ENCODE measurements around the gene SHH.

The SHH gene

DNA sequence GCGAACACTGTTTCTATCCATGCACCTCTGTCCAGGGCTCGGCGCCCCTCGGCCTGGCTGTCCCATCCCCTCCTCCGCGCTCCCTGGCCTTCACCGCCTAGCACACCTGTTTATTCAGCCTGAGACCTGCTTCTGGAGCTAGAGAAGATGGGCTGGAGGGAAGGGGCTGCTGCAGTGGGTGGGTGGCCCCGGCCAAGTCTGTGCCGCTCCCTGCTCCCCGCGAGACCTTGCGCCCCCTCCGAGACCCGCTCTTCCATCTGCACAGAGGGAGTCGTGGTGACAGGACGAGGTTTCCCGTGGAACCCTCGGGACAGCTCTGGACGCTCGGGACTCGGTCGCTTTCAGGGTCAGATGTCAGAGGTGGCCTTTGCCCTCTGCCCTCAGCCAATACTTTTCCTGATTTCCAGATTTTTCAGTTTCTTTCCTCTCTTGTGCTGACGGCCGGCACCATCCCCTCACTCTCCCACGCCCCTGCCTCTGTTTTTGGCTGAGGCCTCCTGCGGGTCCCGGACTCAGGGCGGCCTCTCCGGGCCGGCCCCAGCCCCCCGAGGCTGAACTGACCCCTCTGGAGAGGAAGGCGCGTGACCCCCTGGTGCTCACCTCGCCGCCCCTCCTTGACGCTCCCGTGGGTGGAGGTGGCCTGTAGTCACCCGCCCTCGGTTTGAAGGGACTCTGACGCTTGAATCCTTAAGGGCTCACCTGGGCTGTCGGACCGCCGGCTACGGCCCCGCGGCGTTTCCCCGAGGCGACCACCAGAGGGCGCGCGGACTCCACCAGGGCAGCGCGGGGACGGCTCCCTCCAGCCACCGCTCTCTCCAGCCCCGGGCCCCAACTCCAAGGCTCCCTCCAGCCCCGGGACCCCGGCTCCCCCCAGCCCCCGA is 15.6 kb downstream of the SHH start:
- peak; percentile 96 for TF ChIP-seq CTCF (conservative IDR thresholded peaks at IDR 0.05)
- peak overlapping the region; percentile 40; the same call in 1 of the 2 replicates for H3K27ac ChIP-seq

DNA sequence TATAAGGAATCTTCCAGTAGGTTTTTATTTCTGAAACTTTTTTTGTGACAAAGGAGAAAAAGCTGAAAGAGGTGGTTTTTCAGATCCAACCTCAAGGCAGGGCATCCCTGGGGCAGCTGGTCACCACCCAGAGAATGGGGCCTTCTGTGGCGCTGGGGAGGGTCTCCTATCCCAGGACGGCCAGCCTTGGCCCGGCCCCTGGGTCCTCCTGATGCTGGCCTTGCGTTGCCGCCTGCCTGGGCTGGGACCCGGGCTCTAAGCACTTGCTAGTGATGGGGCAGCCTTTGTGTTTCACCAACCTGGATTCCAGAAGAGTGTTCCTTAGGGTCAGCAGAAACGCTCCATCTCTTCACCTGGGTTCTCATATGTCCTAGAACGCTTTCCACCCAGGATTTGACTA is 16.3 kb downstream of the SHH start:
- TF ChIP-seq CTCF (conservative IDR thresholded peaks at IDR 0.05) = no peak
- no peak overlapping the region for H3K27ac ChIP-seq

- no peak for TF ChIP-seq CTCF (conservative IDR thresholded peaks at IDR 0.05)
- H3K27ac ChIP-seq = no peak overlapping the region
Observed at GRCh38 chr7:155795401-155795800, 16.9 kb downstream of the SHH start.

GRCh38 chr7:155794196-155794595 is 18.1 kb downstream of the SHH start:
- H3K27ac ChIP-seq = no peak overlapping the region
- TF ChIP-seq CTCF (conservative IDR thresholded peaks at IDR 0.05) = no peak

DNA sequence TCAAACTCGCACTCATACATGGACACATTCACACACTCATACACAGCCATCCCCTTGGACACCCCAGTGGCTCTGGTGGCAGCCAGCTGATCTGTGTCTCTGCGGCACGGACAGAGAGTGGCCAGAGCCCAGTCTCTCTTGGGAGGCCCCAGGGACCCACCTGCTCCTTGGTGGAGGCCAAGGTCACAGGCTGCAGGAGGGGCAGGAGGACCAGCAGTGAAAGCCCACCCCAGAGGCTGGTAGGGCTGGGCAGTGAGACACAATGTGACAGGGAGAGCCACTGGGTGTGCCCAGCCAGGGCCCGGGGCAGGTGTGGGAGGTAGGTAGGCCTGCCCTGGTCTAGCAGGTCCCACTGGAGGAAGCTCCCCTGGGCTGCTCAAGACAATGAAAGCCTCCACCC is 18.5 kb downstream of the SHH start:
- H3K27ac ChIP-seq = no peak overlapping the region
- TF ChIP-seq CTCF (conservative IDR thresholded peaks at IDR 0.05) = no peak

- TF ChIP-seq CTCF (conservative IDR thresholded peaks at IDR 0.05) = no peak
- H3K27ac ChIP-seq = no peak overlapping the region
Observed at GRCh38 chr7:155792999-155793560, 19.2 kb downstream of the SHH start.

DNA sequence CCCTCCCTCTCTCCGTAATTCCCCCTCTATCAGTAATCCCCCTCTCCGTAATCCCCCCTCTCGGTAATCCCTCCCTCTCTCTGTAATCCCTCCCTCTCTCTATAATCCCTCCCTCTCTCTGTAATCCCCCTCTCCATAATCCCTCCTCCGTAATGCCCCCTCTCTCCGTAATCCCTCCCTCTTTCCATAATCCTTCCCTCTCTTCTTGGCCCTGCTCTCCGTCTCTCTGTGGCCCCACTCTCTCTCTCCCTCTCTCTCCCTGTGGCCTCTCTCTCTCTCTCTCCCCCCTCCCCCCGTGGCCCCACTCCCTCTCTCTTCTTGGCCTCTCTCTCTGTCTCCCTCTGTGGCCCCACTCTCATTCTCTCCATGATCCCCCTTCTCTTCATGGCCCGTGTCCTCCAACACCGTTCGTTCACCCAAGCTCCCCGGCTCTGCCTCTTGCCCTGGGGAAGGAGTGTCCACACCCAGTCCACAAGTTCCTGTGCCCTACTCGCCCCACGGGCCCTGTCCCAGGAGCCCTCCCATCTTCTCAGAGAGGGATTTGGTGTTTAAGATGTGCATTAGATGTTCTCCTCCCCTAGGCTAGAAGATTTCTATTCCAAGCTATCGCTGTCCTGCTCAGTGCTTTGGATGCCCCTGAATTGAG is 19.8 kb downstream of the SHH start:
- TF ChIP-seq CTCF (conservative IDR thresholded peaks at IDR 0.05) = no peak
- no peak overlapping the region for H3K27ac ChIP-seq
